Measurements from ENCODE around the gene ACBD4.

GRCh38 chr17:45161288-45162024 lies 26.0 kb downstream of the ACBD4 start, which contains the start of gene HEXIM2:
- TF ChIP-seq CTCF (IDR thresholded peaks at IDR 0.05) (no peak), POLR2A (IDR thresholded peaks at IDR 0.05) (peak; percentile 82 to 98 (median 96)), POLR2AphosphoS5 (IDR thresholded peaks at IDR 0.05) (peak; percentile 97 to 99)

Measured in upper lobe of left lung (tissue), 4 donors.